ENCODE data around the gene TPD52L1.

DNA sequence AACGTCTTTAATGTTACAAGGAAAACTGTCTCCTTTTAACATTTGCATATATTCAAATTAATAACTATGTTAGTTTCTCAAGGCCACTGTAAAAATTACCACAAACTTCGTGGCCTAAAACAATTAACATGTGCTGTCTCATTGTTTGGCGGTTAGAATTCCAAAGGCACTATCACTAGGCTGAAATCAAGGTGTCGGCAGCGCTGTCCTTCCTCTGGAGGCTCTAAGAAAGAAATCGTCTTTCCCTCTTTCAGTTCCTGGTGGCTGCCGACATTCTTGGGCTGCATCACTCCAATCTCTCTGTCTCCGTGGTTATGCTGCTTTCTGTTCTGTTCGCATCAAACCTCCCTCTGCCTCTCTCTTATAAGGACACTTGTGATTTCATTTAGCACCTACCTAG is 4.2 kb downstream of the TPD52L1 start:
- TF ChIP-seq EZH2 (IDR thresholded peaks at IDR 0.05; ENCODE audit: insufficient read depth, poor library complexity, severe bottlenecking), result no peak
- no peak for TF ChIP-seq EZH2phosphoT487 (IDR thresholded peaks at IDR 0.05; ENCODE audit: insufficient read depth, low read depth)
